ENCODE results near the gene SLIT1.

The SLIT1 gene

GRCh38 chr10:96984541-96985131 lies 201.1 kb downstream of the SLIT1 start:
- TF ChIP-seq CTCF (conservative IDR thresholded peaks at IDR 0.05) (no peak), ZFX (IDR thresholded peaks at IDR 0.05) (no peak)
- no peak overlapping the region for H3K27ac ChIP-seq

GRCh38 chr10:96982149-96982930 lies 203.4 kb downstream of the SLIT1 start:
- no peak overlapping the region for H3K27ac ChIP-seq
- no peak for TF ChIP-seq ZFX (IDR thresholded peaks at IDR 0.05)
- no peak for TF ChIP-seq CTCF (conservative IDR thresholded peaks at IDR 0.05)

- TF ChIP-seq CTCF (conservative IDR thresholded peaks at IDR 0.05), result no peak
- no peak for TF ChIP-seq ZFX (IDR thresholded peaks at IDR 0.05)
- H3K27ac ChIP-seq, result no peak overlapping the region
Observed at GRCh38 chr10:96978621-96979154, 207.1 kb downstream of the SLIT1 start.

- TF ChIP-seq ZFX (IDR thresholded peaks at IDR 0.05) (no peak), CTCF (conservative IDR thresholded peaks at IDR 0.05) (no peak)
- no peak overlapping the region for H3K27ac ChIP-seq
Observed at GRCh38 chr10:96975136-96975535, 210.6 kb downstream of the SLIT1 start.

- TF ChIP-seq CTCF (conservative IDR thresholded peaks at IDR 0.05) (no peak), ZFX (IDR thresholded peaks at IDR 0.05) (no peak)
- H3K27ac ChIP-seq, result no peak overlapping the region
Observed at GRCh38 chr10:96973809-96974747, 211.7 kb downstream of the SLIT1 start.

GRCh38 chr10:96972264-96972663 lies 213.5 kb downstream of the SLIT1 start:
- TF ChIP-seq CTCF (conservative IDR thresholded peaks at IDR 0.05), result no peak

More at GRCh38 chr10:96972264-96972663, 213.5 kb downstream of the SLIT1 start:
- H3K27ac ChIP-seq, result no peak overlapping the region

Data from C4-2B (cell line).